Activated naive CD8-positive, alpha-beta T cell treated with anti-CD3 and anti-CD28 coated beads, Interleukin-2, amount 50 U/mL, for 16 hours (primary cell): ENCODE results near the gene GDPD3.

Experiments
- DNase-seq: peaks from one replicate; pipeline ENCODE4 v3.0.0-alpha.2; 2020; ENCODE audit warnings: low read depth, low spot score

Gene GDPD3

DNA sequence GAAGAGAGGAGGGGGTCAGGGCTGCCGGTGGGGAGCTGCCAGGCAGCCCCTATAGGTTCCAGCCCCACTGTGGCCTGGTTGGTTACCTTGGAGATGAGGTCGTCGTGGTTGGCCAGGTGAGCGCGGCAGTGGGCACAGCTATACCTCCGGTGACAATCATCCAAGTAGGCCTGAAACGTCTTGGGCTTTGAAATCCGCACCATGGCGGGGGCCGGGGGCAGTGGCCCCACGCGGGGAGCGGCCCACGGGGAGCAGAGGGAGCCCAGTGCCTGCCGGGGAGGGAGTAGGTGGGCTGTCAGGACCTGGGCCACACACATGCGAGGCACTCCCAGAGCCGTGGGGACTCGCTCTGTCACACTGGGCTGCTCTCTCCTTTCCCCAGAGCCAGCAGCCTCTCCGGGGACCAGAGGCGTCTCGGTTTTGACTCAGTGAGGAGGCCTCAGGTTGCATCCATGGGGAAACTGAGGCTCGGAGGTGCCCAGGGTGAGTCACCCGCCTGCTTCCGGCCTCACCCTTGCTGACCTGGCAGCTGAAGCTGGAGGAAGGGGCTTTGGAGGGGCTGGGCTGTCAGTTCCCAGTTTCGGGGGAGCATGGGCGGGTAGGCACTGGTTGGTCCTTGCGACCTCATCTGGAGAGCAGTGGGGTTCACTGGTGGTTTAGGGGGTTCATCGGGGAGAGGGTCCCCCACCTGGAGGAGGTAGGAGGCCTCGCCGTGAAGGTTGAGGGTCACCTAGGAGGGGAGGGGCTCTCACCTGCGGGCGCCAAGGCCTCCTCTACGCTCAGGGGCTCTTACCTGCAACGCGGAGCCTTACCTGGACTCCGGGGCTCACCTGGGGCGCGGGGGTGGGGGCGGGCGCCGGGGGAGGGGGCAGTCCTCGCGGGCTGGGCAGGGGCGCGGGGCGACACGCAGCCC, 17.9 kb downstream of the GDPD3 start:
- no peak for DNase-seq

DNA sequence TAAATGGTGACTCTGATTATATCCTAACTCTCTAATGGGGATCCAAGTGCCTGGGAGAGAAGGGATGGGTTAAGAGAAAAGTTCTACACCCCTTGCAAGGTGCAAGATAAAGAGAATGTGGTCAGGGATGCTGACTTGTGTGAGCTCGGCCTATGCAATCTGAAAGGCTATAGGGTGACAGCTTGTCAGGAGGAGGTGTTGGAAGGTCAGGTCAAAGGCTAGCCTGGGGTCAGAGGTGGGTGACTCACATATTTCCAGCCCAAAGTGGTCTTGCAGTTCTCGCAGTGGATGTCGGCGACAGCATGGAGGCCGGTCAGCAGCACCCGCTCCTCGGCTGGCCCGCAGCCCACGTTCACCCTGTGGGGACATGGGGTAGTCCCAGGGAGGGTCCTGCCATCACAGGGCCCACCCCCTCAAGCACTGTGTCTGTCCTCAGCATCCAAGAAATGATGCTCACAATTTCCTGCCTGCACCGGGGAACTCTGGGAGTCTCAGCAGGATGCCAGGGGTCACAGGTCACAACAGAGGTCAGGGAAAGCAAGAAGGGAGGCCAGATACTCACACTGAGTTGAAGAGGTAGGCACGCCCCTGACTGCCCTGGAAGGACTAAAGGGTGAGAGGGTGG, 18.7 kb downstream of the GDPD3 start:
- DNase-seq = no peak

DNA sequence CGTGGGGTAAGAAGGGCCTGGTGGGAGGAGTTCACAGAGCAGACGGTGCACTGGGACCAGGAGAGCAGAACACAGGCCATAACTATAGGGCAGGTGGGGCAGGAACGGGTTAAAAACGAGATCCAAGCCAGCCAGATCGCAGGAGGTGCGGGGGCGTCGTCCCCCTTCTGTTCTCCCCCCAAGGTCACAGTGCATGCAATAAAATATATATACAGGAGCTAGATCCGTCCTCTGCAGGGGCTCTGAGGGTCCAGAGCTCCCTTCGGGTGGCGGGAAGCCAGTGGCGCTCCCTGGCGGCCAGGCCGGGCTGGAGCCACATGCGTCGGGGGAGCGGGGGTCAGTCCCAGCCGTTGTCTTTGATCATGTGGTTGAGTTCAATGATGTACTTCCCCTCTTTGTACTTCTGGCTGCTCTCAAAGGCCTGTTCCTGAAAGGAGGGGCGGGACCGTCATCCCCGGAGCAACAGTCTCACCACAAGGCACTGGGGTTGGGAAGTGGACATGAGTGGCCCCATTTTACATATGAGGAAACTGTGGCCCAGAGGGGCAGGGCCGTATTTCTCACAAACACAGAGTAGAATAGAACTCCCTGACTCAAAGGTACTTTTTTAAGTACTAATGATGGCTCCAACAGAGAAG, 20.8 kb downstream of the GDPD3 start:
- no peak for DNase-seq

DNA sequence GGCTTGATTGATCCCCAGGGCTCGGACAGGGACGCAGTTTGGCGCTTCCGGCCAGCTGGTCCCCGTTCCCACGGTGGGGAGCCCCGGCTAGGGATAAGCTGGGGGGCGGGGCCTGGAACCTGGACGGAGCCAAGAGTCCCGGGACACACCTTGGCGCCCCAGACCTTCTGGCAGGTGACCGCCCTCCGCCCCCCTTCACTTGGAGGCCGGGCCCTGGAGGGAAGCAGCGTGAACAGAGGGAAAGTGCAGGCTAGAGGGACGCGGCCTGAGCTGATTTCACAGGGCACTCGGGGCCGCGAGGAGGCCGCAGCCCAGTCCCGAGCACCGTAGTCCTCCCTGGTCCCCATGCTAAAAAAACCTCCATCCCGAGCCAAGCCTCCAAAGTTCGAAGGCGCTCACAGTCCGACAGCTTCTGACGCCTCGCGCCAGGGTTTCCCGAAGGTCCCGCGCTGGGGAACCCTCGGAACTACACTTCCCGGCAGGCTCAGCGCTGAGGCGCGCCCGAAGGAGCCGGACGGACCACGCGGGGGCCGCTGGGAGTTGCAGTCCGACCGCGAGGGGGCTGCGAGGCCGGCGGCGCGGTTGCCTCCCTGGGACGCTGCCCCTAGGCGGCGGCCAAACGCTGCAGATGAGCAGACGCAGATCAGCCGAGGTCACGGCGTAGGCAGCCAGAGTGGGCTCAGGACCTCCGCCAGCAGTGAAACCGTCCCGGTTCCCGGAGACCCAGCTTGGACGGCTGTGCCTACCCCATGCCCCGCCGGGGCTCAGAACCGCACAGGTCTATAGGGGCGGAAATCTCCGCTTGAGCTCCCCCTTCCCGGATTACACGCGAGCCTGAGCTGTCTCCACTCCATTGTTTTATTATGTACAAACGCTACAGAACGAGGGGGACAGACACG, 21.6 kb downstream of the GDPD3 start, which contains the start of gene TBX6:
Gene TBX6 (minus strand): TSS at position 451 of the 899 bp plus-strand sequence. CDS start 731 bp downstream, outside the sequence.
- DNase-seq = peak; percentile 82

DNA sequence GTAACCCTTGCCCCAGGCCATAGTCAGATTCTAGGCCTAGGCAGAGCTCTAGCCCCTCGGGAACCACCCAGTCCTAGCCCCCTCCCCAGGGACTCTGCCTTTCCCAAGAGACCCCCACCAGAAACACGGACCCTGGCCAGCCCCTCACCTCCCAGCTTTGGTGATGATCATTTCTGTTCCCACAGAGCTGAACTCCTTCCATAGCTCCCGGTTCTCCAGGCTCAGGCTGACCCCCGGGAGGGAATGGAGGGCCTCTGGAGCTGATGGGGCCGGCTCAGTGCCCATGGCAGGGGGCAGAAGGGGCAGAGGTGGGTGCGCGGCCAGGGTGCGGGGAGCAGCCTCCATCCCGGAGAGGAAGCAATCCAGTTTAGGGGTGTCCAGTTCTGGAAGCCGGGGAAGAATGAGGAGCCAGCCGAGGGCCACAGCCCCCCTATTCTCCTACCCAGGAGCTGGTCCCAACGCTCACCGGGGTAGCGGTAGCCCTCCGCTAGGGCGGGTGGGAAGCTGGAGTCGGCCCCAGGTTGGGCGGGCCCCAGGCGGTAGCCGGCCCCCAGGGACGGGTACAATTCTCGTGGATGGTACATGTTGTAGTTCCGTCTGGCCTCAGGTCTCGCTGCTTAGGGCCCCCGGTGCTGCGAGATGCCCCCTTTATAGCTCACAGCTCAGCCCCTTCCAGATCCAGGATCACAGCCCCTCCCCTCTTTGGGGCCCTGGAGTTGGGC, 22.6 kb downstream of the GDPD3 start:
- no peak for DNase-seq

DNA sequence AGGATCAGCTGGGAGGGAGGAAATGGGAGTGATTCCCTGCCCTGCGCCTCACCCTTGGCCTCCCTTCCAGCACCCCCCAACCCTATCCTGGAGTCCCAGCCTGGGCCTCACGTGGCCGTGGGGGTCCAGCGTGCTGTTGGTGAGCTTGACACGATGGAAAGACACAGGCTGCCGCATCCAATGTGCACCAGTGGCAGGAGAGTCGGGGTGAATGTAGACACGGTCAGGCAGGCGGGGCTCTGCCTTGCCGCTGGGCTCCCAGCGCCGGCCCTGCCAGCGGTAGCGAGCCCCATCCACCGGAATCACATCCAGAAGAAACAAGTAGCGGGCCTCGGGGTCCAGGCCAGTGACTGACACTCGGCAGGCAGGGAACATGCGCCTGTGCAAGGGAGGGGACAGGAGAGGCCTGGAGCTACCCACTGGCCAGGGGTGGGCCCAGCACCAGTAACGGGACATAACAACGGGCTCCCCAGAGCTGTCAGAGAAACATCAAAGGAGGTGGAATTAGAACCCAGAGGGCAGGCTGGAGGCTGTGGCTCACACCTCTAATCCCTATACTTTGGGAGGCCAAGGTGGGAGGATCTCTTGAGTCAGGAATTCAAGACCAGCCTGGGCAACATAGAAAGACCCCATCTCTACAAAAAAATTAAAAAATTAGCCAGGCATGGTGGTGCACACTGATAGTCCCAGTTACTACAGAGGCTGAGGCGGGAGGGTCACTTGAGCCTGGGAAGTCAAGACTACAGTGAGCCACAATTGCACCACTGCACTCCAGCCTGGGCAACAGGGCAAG, 24.3 kb downstream of the GDPD3 start:
- no peak for DNase-seq

DNA sequence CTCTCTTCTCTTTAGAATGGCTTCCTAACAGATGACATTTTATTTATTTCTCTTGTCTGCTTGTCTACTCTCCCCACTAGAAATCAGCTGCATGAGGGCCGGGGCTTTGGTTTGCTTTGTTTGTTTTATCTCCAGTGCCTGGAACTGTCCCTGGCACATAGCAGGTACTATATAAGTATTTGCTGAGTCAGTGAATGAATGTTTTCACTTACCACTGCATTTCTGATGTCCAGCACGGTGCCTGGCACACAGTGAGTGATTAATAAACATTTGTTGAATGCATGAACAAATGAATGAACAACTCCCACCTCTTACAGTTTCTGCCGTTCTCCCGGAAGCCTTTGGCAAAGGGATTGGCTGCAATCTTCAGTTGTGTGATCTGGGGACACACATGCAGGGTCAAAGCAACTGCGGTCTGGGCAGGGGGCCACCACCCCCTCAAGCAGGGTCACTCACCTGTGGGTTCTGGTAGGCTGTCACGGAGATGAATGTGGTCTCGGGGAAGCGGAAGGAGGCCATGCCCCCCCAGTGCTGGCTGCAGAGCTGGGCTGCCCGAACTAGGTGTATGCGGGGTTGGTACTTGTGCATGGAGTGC, 25.0 kb downstream of the GDPD3 start:
- DNase-seq = no peak

DNA sequence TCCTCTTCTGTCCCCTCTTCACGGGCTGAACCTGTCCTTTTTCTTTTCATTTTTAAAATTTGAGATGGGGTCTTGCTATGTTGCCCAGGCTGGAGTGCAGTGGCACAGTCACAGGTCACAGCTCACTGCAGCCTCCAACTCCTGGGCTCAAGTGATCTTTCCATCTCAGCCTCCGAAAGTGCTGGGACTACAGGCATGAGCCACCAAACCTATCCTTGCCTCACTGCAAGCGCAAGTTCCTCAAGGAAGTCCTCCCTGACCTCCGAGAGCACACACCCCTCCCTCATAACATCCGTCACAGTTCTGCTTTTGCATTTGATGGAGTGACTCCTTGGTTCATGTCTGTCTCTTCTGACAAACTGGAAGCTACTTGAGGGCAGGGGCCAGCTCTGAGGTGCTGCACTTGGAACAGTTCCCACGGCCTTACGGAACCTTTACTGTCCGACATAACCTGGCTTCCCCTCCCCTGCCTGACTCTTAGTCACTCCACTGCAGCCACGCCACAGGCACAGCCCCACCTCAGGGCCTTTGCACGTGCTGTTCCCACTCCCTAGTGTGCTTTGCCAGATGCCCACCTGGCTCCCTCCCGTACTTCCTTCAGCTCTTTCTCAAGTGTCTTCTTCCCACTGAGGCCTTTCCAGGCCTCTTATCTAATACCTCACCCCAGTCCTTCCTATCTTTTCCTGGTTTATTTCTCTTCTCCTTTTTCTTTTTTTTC, 26.0 kb downstream of the GDPD3 start:
- DNase-seq = no peak

DNA sequence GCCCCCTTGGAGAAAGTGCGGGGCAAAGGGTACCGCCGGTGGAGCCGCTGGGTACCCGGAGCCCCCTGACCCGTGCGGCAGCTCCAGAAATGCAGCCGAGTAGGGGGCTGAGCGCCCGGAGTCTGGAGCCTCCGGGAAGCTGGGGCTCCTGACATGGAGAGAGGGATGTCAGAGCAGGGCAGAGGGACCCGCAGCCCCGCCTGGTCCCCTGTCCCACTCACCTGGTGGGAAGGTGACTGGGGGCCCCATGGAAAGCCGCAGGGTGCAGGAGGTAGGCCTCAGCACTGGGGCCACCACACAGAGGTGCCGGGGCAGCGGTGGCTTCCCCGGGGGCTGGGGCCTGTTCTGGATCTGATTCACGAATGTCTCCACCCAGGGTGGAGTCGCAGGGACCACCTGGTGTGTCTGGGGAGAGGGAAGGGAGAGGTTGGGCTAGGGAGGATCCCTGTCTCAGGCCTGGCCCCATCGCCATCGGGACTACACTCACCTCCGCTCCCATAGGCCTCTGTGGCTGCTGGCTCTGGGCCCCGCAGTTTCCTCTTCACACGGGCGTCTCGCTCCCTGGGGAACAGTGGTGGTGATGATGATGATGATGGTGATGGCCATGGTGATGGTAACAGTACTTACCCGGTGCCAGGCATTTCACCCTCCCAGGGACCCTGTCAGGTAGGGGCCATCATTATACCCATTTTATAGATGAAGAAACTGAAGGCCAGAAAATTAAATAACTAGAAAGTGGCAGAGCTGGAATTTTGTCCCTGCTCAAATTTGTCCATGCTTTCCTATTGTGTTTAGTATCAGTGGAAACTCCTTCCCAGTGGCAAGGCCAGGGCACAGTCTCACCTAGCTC, 26.8 kb downstream of the GDPD3 start:
- DNase-seq = no peak

DNA sequence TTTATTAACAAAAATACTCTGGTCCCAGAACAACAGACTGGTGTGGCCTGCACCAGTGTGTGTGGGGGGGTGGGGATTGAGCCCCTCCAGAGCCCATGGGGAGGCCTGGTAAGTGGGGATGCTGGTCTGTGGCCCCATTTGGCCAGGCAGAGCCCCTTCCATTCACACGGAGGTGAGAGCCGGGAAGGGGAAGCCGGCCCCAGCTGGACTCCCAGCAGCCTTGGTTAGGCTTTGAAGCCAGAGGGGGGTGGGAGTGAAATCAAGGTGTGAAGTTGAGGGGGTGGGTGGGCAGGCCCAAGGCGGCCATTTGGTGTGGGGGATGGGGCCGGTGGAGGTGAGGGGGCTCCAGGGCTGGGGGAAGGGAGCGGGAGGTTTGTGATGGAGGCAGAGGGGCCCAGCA, 27.5 kb downstream of the GDPD3 start:
- DNase-seq = no peak

DNA sequence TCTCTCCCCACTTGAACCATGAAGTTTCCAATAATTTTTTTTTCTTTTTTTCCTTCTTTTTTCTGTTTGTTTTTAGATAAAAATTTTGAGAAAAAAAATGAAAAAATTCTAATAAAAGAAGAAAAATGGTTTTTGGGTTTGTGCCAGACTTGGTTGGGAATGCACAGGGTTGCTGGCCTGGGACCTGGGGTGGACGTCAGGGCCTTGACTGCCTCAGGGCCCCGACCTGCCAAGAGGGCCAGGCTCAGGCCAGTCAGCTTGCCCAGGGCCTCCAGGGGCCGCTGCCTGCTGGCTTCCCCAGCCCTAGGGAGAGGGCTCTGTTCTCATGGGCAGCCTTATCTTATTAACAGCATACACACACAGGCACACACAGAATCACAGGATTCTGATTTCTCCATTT, 28.1 kb downstream of the GDPD3 start:
- DNase-seq = no peak

DNA sequence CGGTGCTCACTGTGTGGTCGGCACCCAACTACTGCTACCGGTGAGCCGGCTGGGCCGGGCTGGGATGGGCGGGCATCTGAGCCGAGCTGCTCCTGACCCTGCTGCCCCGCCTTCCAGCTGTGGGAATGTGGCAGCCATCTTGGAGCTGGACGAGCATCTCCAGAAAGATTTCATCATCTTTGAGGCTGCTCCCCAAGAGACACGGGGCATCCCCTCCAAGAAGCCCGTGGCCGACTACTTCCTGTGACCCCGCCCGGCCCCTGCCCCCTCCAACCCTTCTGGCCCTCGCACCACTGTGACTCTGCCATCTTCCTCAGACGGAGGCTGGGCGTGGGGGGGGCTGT, 28.5 kb downstream of the GDPD3 start:
- DNase-seq = no peak

DNA sequence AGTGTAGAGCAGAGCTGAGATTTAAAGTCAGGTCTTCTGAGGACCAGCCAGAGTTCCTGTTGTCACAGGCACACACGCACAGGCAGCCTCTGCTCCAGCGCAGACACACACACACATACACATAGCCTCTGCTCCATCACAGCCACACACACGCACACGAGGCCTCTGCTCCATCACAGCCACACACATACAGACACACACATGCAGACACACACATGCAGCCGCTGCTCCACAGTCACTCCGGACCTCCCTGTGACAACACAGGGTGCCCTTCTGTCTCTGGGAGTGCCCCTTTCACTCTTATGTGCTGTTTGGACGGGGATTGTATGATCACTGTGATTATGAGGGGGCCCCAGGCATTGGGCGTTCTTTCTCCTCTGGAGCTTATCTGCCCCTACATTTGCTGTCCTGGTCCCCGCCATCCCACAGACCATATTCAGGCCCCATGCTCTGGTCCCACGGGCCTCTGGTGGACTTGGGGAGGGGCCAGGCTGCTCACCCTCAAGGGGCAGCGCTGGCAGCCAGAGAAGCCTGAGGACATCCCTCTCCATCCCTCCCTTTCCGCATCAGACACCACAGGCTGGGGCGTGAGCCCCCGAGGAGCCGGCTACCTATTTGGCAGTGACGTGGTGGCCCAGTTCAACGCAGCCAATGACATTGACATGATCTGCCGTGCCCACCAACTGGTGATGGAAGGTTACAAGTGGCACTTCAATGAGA, 29.1 kb downstream of the GDPD3 start:
- DNase-seq = no peak

DNA sequence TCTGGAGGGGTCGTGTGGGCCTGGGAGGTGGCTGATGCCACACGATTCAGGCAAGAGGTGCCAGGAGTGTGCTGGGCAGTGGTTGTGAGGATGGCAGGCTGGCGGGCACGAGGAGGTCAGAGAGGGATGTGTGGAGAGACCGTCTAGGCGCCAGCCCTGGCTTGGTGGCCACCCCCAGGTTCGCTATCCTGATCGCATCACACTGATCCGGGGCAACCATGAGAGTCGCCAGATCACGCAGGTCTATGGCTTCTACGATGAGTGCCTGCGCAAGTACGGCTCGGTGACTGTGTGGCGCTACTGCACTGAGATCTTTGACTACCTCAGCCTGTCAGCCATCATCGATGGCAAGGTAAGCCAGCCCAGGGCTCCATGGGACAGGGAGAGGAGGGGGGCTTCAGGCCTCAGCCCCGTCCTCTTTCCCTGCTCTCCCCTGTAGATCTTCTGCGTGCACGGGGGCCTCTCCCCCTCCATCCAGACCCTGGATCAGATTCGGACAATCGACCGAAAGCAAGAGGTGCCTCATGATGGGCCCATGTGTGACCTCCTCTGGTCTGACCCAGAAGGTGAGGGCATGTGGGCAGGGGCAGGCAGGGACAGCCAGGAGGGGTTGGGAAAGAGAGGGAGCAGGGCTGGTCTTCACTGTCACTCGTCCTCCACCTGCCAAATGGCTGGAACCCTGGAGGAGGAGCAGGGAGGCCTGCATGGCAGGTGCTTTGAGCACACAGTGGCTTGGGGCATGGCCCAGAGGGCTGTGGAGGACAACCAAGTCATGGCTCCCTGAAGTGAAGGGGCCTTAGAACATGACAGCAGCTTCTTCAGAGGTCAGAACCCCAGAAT, 29.9 kb downstream of the GDPD3 start:
- no peak for DNase-seq

DNA sequence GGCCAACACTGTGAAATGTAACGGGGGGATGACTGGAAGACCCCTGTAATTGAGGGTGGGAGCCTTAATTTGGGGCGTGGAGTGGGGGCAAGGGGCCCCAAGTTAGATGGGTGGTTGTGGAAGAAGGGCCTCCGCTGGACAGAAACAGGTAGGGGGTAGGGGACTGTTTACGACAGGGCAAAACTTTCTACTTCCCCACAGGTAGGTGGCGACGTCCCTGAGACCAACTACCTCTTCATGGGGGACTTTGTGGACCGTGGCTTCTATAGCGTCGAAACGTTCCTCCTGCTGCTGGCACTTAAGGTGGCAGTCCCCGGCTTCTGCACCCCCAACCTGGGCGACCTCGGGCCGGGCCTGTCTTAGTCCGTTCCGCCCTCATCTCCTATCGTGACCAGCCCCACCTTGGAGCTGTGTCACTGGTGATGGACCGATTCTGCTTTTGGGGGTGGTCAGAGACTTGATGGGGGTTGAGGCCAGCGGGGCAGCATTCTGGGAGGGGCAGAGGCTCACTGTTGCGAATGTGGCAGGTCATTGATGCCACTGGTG, 30.7 kb downstream of the GDPD3 start:
- DNase-seq = no peak

DNA sequence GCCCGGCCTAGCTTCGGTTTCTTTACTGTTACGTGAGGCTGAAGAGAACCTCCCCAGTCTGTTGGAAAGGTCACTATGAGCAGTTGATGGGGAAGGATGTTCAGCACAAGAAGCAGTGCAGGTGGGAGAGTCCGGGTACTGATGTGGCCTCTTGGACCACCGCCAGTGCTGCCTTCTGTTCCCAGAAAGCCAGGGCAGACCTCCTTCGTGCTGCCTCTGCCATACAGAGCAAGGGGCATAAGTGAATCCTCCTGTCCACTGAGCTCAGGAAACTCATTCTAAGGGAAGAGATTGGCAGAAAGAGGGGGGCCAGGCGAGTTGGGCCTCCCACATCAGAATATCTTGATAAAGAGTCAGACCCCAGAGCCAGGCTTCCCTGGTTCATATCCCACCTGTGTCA, 33.9 kb downstream of the GDPD3 start:
- no peak for DNase-seq
